VCaP (cell line): Measurements from ENCODE around the gene ABCC1.
"Not testable (repeated sequence)": the region's sequence is repeated elsewhere in the genome, so short reads cannot be mapped to it uniquely, and the experiment has no call there.

ENCODE experiments used
- H3K27ac ChIP-seq: fragments of 450-650 bp; 2 replicates; pipeline ENCODE4 v1.5.1; 2017
- TF ChIP-seq, protein P1 (sequence below): fragments of 450-650 bp; conservative IDR thresholded peaks from 2 replicates; pipeline ENCODE4 v1.5.1; 2017; ENCODE audit warnings: mild to moderate bottlenecking, moderate library complexity

The ABCC1 gene

DNA sequence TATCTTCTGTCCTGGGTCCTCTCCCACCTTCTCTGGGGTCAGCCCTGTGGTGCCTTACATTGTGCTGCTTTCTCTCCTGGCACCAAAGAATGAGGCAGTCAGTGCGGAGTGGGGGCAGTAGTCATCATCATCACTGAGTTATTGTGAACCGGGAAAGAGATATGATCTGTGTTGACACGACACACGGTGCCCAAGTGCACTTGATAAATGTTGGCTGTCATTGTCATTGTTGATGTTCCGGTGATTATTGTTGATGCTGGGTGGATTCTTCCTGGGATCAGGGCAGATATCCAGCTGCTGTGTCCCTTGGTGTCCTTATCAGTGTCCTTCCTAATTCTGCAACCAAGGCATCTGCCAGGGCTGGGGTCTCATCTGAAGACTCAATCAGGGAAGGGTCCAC lies 152.2 kb downstream of the ABCC1 start:
- no peak overlapping the region for H3K27ac ChIP-seq
- TF ChIP-seq, protein P1, sequence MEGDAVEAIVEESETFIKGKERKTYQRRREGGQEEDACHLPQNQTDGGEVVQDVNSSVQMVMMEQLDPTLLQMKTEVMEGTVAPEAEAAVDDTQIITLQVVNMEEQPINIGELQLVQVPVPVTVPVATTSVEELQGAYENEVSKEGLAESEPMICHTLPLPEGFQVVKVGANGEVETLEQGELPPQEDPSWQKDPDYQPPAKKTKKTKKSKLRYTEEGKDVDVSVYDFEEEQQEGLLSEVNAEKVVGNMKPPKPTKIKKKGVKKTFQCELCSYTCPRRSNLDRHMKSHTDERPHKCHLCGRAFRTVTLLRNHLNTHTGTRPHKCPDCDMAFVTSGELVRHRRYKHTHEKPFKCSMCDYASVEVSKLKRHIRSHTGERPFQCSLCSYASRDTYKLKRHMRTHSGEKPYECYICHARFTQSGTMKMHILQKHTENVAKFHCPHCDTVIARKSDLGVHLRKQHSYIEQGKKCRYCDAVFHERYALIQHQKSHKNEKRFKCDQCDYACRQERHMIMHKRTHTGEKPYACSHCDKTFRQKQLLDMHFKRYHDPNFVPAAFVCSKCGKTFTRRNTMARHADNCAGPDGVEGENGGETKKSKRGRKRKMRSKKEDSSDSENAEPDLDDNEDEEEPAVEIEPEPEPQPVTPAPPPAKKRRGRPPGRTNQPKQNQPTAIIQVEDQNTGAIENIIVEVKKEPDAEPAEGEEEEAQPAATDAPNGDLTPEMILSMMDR: no peak

DNA sequence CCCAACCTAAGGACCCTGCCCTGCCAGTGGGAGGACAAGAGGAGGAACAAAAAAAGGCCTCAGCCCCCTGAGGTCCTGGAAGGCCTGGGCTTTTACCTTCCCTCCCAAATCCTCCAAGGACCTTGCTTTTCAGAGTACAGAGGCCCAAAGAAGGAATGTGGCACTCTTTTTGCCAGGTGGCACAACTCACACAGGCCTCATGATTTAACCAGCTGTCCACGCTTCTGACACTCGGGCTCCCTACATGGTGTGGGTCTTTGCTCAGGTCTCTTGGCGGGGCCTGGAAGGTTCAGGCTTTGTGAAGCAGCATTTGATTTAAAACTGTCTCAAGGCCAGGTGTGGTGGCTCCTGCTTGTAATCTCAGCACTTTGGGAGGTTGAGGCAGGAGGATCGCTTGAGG lies 153.3 kb downstream of the ABCC1 start:
- TF ChIP-seq, protein P1: no peak
- no peak overlapping the region for H3K27ac ChIP-seq

DNA sequence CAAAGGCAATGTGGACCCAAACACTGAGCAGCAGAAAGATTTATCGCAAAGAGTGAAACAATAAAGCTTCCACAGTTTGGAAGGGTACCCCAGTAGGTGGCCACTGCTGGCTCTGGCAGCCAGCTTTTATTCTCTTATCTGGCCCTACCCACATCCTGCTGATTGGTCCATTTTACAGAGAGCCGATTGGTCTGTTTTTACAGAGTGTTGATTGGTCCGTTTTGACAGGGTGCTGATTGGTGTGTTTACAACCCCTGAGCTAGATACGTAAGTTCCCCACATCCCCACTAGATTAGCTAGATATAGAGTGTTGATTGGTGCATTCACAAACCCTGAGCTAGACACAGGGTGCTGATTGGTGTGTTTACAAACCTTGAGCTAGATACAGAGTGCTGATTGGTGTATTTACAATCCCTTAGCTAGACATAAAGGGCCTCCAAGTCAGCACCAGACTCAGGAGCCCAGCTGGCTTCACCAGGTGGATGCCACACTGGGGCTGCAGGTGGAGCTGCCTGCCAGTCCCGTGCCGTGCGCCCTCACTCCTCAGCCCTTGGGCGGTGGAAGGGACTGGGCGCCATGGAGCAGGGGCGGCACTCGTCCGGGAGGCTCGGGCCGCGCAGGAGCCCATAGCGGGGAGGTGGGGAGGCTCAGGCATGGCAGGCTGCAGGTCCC lies 154.9 kb downstream of the ABCC1 start:
- H3K27ac ChIP-seq: not testable (repeated sequence)

DNA sequence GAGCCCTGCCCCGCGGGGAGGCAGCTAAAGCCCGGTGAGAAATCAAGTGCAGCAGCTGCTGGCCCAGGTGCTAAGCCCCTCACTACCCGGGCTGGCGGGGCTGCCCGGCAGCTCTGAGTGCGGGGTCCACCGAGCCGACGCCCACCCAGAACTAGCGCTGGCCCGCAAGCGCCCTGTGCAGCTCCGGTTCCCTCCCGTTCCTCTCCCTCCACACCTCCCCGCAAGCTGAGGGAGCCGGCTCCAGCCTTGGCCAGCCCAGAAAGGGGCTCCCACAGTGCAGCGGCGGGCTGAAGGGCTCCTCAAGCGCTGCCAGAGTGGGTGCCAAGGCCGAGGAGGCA lies 155.4 kb downstream of the ABCC1 start:
- H3K27ac ChIP-seq: not testable (repeated sequence)

DNA sequence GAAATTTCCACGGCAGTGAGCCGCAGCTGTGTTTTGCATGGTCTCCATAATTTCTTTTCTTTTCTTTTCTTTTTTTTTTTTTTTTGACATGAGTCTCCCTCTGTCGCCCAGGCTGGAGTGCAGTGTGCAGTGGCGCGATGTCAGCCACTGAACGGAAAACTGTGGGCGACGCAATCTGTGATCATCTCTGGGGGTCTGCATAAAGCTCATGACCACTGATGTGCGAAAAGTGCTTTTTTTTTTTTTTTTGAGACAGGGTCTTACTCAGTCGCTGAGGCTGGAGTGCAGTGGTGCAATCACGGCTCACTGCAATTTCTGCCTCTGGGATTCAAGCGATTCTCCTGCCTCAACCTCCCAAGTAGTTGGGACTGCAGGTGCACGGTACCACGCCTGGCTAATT lies 156.2 kb downstream of the ABCC1 start:
- TF ChIP-seq, protein P1: no peak
- no peak overlapping the region for H3K27ac ChIP-seq

DNA sequence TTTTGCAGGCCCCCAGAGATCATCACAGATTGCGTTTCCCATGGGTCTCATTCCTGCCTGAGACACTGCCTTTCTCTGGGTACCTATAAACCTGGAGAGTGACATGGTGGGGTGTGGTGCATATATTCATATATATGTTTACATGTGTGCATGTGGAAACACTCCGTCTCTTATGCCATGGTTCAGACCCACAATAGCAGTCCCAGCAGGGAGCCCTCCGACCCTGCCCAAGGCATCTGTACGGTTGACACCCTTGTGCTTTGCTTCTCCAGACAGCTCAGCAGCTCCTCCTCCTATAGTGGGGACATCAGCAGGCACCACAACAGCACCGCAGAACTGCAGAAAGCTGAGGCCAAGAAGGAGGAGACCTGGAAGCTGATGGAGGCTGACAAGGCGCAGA lies 157.1 kb downstream of the ABCC1 start:
- H3K27ac ChIP-seq: no peak overlapping the region
- TF ChIP-seq, protein P1: no peak

DNA sequence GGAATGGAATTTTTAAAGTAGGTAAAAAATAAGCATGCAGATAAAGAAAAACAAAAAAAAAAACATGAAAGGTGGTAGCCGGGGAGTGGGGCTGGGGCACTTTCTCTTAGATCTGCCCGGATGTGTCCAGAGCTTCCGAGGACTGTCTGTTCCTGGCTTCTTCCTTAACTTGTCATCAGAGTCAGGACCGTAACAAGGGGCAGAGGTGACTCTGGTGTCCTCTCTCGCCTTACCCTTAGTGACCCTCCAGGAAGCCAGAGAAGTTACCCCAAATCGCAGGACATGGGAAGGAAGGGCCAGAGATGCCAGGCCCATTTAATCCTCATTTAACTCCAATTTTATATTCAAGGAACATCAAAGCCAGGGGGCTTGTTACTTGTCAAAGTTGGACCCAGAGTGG lies 158.4 kb downstream of the ABCC1 start:
- no peak overlapping the region for H3K27ac ChIP-seq
- TF ChIP-seq, protein P1: no peak

DNA sequence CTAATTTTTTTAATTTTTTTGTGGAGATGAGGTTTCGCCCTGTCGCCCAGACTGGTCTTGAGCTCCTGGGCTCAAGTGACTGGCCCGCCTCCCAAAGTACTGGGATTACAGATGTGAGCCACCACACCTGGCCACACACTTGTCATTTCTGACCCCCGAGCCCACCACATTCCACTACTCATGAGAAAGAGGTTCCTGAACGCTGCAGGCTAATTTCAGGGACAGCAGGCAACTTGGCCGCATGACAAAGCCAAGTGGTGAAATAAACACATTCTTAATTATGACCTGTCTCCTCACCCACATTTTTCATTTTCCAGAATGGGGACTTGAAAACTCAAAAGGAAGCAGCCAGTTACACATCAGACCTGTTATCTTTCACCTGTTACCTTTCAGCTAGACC lies 159.3 kb downstream of the ABCC1 start:
- H3K27ac ChIP-seq: no peak overlapping the region
- TF ChIP-seq, protein P1: no peak
